Measurements from ENCODE around the gene OSBPL6. TPM values are rescaled to one million over a fixed set of nuclear protein-coding genes. Genes with fewer than 3 reads are reported as not detected.
"Not testable (repeated sequence)": the region's sequence is repeated elsewhere in the genome, so short reads cannot be mapped to it uniquely, and the experiment has no call there.

The OSBPL6 gene
- total and polyA plus RNA-seq, 4 donors: 0.75 to 2.4 (median 1.7) TPM

DNA sequence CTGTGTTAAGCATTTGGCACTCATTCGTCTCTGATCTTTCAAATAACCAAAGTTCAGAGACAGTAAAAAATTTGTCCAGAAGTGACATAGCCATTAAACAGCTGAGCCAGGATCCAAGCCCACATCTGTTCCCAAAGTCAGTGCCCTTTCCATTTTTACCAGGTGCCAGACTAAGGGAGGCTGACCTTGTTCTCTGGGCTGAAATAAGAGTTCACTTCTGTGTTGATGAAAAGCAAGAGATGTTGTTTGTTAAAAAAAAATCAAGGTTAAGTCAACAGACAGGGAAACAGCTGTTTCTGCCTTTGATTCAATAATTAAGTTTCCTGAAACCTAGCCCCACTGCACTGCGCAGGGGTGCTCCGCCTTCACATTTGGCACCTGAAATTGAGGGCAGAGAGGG is 139.5 kb downstream of the OSBPL6 start:
- Histone ChIP-seq H3K9me3 (ENCODE audit: control insufficient read depth, low read length) (no peaks in the 10 kb centered on the region), H3K4me3 (ENCODE audit: low read length in 2 of 2) (no peak overlapping the region), H3K27ac (ENCODE audit: low read depth in 1 of 2, low read length in 2 of 2) (no peak overlapping the region), H3K4me1 (ENCODE audit: control insufficient read depth in 1 of 2, insufficient read depth in 2 of 2, low read length in 2 of 2) (no peaks in the 10 kb centered on the region), H3K27me3 (ENCODE audit: control insufficient read depth in 1 of 2, insufficient read depth in 2 of 2, low read length in 1 of 2) (no peaks in the 10 kb centered on the region), H3K36me3 (ENCODE audit: control insufficient read depth in 1 of 2, insufficient read depth in 2 of 2, low read length in 1 of 2) (peaks cover 0 to 8% of the 10 kb centered on the region in 2 donors)
- intact Hi-C loops (cut with DNase I): no loop called here
- no peak for ATAC-seq (ENCODE audit: low FRiP score)
- no peak for DNase-seq
- 77 to 79% methylated on average over 3 of the region's 3 CpGs for WGBS, 2 donors

DNA sequence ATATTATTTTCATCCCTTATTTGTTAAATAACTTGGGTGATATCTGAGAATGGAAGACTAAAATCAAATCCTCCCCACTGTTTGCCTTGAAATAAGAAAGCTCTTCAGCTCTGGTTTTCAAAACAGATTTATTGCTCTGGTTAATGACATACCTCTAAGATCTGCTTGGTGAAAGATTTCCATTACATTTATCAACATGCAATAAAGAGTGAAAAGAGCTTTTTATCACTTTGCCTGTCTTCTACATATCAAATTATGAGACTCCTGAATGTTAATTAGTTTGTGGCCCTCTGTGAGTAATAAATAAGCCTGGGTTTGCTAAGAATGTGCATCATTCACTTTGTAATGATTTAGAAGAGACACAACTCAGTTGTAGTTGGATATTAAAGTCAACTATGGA is 140.9 kb downstream of the OSBPL6 start:
- no peaks in the 10 kb centered on the region for H3K4me1 ChIP-seq (ENCODE audit: control insufficient read depth in 1 of 2, insufficient read depth in 2 of 2, low read length in 2 of 2)
- no peak overlapping the region for H3K27ac ChIP-seq (ENCODE audit: low read depth in 1 of 2, low read length in 2 of 2)
- ATAC-seq (ENCODE audit: low FRiP score) (no peak), DNase-seq (no peak)
- H3K4me3 ChIP-seq (ENCODE audit: low read length in 2 of 2): no peak overlapping the region
- H3K9me3 ChIP-seq (ENCODE audit: control insufficient read depth, low read length): no peaks in the 10 kb centered on the region
- H3K27me3 ChIP-seq (ENCODE audit: control insufficient read depth in 1 of 2, insufficient read depth in 2 of 2, low read length in 1 of 2): no peaks in the 10 kb centered on the region
- peaks cover 0 to 8% of the 10 kb centered on the region in 2 donors for H3K36me3 ChIP-seq (ENCODE audit: control insufficient read depth in 1 of 2, insufficient read depth in 2 of 2, low read length in 1 of 2)
- intact Hi-C loops (cut with DNase I): no loop called here

DNA sequence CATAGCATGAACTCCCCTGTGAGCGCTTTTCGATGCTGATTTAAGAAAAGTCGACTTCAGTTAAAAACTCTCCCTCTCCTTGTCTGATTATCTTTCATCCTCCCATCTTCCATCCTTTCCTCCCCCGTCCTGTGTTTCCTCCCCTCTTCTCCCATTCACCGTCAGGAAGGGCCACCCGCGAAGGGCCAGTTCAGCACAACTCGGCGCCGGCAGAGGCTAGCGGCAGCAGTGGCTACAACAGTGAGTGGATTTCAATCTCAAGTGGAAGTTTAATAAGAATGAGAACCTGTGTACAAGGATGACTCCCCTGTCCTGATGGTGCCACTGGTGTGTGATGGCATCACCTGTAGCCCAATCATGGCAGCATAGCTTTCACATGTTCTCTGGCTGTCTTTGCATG is 149.8 kb downstream of the OSBPL6 start:
- DNase-seq: no peak
- no peaks in the 10 kb centered on the region for H3K9me3 ChIP-seq (ENCODE audit: control insufficient read depth, low read length)
- 89 to 92% methylated on average over 11 of the region's 11 CpGs for WGBS, 2 donors
- H3K36me3 ChIP-seq (ENCODE audit: control insufficient read depth in 1 of 2, insufficient read depth in 2 of 2, low read length in 1 of 2): no peaks in the 10 kb centered on the region
- no peak for ATAC-seq (ENCODE audit: low FRiP score)
- intact Hi-C loops (cut with DNase I): no loop called here
- no peak overlapping the region for H3K27ac ChIP-seq (ENCODE audit: low read depth in 1 of 2, low read length in 2 of 2)
- H3K4me3 ChIP-seq (ENCODE audit: low read length in 2 of 2): no peak overlapping the region
- H3K4me1 ChIP-seq (ENCODE audit: control insufficient read depth in 1 of 2, insufficient read depth in 2 of 2, low read length in 2 of 2): no peaks in the 10 kb centered on the region
- H3K27me3 ChIP-seq (ENCODE audit: control insufficient read depth in 1 of 2, insufficient read depth in 2 of 2, low read length in 1 of 2): no peaks in the 10 kb centered on the region

DNA sequence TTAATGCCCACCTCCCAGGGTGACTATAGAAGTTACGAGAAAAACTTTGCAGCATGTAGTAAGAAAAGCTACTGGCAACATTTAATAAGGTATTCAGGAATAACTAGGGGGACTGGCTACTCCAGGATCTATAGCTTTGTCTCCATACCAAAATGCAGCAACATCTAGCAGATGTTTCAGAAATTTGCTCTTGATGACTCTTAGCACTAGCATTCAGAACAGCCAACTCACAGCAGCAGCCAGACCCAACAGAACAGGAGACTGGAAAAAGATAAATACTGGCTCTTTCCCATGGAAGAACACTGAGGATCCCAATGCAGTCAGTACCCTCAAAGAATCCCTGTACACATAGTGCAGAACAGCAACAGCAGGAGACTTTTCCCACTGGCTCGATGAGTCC is 151.6 kb downstream of the OSBPL6 start:
- ATAC-seq (ENCODE audit: low FRiP score) (no peak), DNase-seq (no peak)
- 96 to 98% methylated on average over 2 of the region's 2 CpGs for WGBS, 2 donors
- Histone ChIP-seq H3K4me3 (ENCODE audit: low read length in 2 of 2) (no peak overlapping the region), H3K27me3 (ENCODE audit: control insufficient read depth in 1 of 2, insufficient read depth in 2 of 2, low read length in 1 of 2) (no peaks in the 10 kb centered on the region), H3K4me1 (ENCODE audit: control insufficient read depth in 1 of 2, insufficient read depth in 2 of 2, low read length in 2 of 2) (no peaks in the 10 kb centered on the region), H3K9me3 (ENCODE audit: control insufficient read depth, low read length) (no peaks in the 10 kb centered on the region), H3K27ac (ENCODE audit: low read depth in 1 of 2, low read length in 2 of 2) (no peak overlapping the region), H3K36me3 (ENCODE audit: control insufficient read depth in 1 of 2, insufficient read depth in 2 of 2, low read length in 1 of 2) (no peaks in the 10 kb centered on the region)
- intact Hi-C loops (cut with DNase I): no loop called here

DNA sequence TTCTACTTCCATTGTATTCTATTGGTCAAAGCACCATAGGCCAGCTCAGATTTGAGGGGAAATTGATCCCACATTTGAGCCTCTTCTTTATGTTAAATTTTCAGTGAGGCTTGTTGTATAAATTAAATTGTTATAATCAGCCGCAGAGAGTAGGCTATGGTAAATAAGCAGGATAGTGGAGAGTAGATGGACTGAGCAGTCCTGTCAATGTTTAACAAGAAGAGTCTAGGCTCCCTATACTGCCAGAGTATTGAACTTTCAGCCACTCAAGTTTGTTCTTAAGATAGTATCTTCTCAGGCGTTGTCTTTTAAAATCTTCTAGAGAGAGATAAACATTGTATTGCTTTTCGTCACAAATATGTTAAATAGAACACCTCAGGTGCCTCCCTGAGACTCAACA is 155.7 kb downstream of the OSBPL6 start:
- Histone ChIP-seq H3K4me3 (ENCODE audit: low read length in 2 of 2) (no peak overlapping the region), H3K9me3 (ENCODE audit: control insufficient read depth, low read length) (no peaks in the 10 kb centered on the region), H3K27me3 (ENCODE audit: control insufficient read depth in 1 of 2, insufficient read depth in 2 of 2, low read length in 1 of 2) (no peaks in the 10 kb centered on the region), H3K4me1 (ENCODE audit: control insufficient read depth in 1 of 2, insufficient read depth in 2 of 2, low read length in 2 of 2) (no peaks in the 10 kb centered on the region), H3K36me3 (ENCODE audit: control insufficient read depth in 1 of 2, insufficient read depth in 2 of 2, low read length in 1 of 2) (no peaks in the 10 kb centered on the region), H3K27ac (ENCODE audit: low read depth in 1 of 2, low read length in 2 of 2) (no peak overlapping the region)
- WGBS, 2 donors: 89 to 96% methylated on average over 3 of the region's 3 CpGs
- intact Hi-C loops (cut with DNase I): no loop called here
- no peak for ATAC-seq (ENCODE audit: low FRiP score)
- DNase-seq: no peak

DNA sequence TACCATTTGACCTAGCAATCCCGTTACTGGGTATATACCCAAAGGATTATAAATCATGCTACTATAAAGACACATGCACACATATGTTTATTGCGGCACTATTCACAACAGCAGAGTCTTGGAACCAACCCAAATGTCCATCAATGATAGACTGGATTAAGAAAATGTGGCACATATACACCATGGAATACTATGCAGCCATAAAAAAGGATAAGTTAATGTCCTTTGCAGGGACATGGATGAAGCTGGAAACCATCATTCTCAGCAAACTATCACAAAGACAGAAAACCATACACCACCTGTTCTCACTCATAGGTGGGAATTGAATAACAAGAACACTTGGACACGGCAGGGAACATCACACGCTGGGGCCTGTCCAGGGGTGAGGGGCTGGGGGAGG is 163.4 kb downstream of the OSBPL6 start:
- intact Hi-C loops (cut with DNase I); H3K27me3 ChIP-seq (ENCODE audit: control insufficient read depth in 1 of 2, insufficient read depth in 2 of 2, low read length in 1 of 2); H3K4me1 ChIP-seq (ENCODE audit: control insufficient read depth in 1 of 2, insufficient read depth in 2 of 2, low read length in 2 of 2); ATAC-seq (ENCODE audit: low FRiP score); H3K36me3 ChIP-seq (ENCODE audit: control insufficient read depth in 1 of 2, insufficient read depth in 2 of 2, low read length in 1 of 2); H3K9me3 ChIP-seq (ENCODE audit: control insufficient read depth, low read length); H3K4me3 ChIP-seq (ENCODE audit: low read length in 2 of 2); DNase-seq; H3K27ac ChIP-seq (ENCODE audit: low read depth in 1 of 2, low read length in 2 of 2): not testable (repeated sequence)
- 96 to 98% methylated on average over 4 of the region's 4 CpGs for WGBS, 2 donors

DNA sequence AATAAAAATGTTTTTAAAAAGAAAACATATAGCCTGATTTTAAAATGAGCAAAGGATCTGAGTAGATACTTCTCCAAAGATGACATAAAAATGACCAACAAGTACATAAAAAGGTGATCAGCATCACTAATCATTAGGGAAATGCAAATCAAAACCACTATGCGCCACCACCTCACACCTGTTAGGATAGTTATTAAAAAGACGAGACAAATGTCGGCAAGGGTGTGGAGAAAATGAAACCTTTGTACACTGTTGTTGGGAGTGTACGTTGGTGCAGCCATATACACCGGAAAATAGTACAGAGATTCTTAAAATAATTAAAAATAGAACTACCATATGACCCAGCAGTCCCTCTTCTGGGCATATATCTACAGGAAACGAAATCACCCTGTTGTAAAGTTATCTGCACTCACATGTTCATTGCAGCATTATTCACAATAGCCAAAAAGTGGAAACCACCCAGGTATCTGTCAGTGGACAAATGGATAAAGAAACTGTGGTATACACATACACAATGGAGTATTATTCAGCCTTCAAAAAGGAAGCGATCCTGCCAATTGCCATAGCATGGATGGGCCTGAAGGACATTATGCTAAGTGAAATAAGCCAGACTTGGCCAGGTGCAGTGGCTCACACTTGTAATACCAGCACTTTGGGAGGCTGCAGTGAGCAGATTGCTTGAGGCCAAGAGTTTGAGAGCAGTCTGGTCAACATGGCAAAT is 165.0 kb downstream of the OSBPL6 start:
- Histone ChIP-seq H3K4me1 (ENCODE audit: control insufficient read depth in 1 of 2, insufficient read depth in 2 of 2, low read length in 2 of 2) (no peaks in the 10 kb centered on the region), H3K36me3 (ENCODE audit: control insufficient read depth in 1 of 2, insufficient read depth in 2 of 2, low read length in 1 of 2) (peaks cover 0 to 2% of the 10 kb centered on the region in 2 donors), H3K9me3 (ENCODE audit: control insufficient read depth, low read length) (no peaks in the 10 kb centered on the region), H3K27ac (ENCODE audit: low read depth in 1 of 2, low read length in 2 of 2) (no peak overlapping the region), H3K27me3 (ENCODE audit: control insufficient read depth in 1 of 2, insufficient read depth in 2 of 2, low read length in 1 of 2) (no peaks in the 10 kb centered on the region), H3K4me3 (ENCODE audit: low read length in 2 of 2) (no peak overlapping the region)
- DNase-seq (no peak), ATAC-seq (ENCODE audit: low FRiP score) (no peak)
- WGBS, 2 donors: 83 to 84% methylated on average over 7 of the region's 7 CpGs
- intact Hi-C loops (cut with DNase I): no loop called here

DNA sequence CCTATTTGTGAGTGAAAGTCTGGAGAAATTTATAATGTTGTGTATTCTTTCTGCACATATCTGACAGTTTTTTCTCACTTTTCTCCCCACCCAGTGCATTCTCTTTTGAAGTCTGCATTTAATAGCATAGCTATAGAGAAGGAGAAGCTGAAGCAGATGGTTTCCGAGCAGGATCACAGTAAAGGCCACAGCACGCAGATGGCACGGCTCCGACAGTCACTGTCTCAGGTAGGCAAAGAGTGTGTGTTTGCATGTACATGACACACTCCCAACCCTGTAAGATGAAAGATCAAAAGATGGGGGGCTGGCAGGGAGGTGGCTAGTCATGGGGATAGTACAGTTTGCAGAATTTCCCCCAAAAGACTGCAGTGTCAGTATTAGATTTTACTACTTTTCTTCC is 167.3 kb downstream of the OSBPL6 start:
- no peaks in the 10 kb centered on the region for H3K27me3 ChIP-seq (ENCODE audit: control insufficient read depth in 1 of 2, insufficient read depth in 2 of 2, low read length in 1 of 2)
- no peaks in the 10 kb centered on the region for H3K4me1 ChIP-seq (ENCODE audit: control insufficient read depth in 1 of 2, insufficient read depth in 2 of 2, low read length in 2 of 2)
- ATAC-seq (ENCODE audit: low FRiP score): no peak
- H3K27ac ChIP-seq (ENCODE audit: low read depth in 1 of 2, low read length in 2 of 2): no peak overlapping the region
- 94 to 97% methylated on average over 4 of the region's 4 CpGs for WGBS, 2 donors
- no peak overlapping the region for H3K4me3 ChIP-seq (ENCODE audit: low read length in 2 of 2)
- intact Hi-C loops (cut with DNase I): no loop called here
- H3K36me3 ChIP-seq (ENCODE audit: control insufficient read depth in 1 of 2, insufficient read depth in 2 of 2, low read length in 1 of 2): peaks cover 0 to 2% of the 10 kb centered on the region in 2 donors
- H3K9me3 ChIP-seq (ENCODE audit: control insufficient read depth, low read length): no peaks in the 10 kb centered on the region
- DNase-seq: no peak

DNA sequence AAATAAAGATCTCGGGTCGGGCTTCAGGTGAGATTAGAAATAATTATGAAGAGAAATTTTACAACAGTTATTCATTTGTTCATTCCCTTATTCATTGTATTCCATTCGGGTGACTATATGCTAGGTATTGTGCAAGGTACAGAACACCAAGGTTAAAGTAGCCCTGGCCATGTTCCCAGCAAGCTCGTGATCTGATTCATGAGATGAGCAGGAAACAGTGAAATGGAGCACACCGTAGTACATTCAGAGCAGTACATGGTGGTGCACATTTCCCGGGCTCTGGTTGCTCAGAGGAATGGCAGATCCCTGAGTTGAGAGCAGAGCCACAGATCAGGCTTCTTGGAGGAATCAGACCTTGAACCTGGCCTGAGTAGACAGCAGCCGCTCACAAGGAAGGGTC is 168.9 kb downstream of the OSBPL6 start:
- Histone ChIP-seq H3K4me3 (ENCODE audit: low read length in 2 of 2) (no peak overlapping the region), H3K27ac (ENCODE audit: low read depth in 1 of 2, low read length in 2 of 2) (no peak overlapping the region), H3K27me3 (ENCODE audit: control insufficient read depth in 1 of 2, insufficient read depth in 2 of 2, low read length in 1 of 2) (no peaks in the 10 kb centered on the region), H3K36me3 (ENCODE audit: control insufficient read depth in 1 of 2, insufficient read depth in 2 of 2, low read length in 1 of 2) (peaks cover 0 to 2% of the 10 kb centered on the region in 2 donors), H3K4me1 (ENCODE audit: control insufficient read depth in 1 of 2, insufficient read depth in 2 of 2, low read length in 2 of 2) (no peaks in the 10 kb centered on the region), H3K9me3 (ENCODE audit: control insufficient read depth, low read length) (no peaks in the 10 kb centered on the region)
- intact Hi-C loops (cut with DNase I): no loop called here
- DNase-seq: no peak
- ATAC-seq (ENCODE audit: low FRiP score): no peak
- 93% methylated on average over 7 of the region's 7 CpGs for WGBS, 2 donors
